ENCODE results near the gene PCAT6.

Gene PCAT6

DNA sequence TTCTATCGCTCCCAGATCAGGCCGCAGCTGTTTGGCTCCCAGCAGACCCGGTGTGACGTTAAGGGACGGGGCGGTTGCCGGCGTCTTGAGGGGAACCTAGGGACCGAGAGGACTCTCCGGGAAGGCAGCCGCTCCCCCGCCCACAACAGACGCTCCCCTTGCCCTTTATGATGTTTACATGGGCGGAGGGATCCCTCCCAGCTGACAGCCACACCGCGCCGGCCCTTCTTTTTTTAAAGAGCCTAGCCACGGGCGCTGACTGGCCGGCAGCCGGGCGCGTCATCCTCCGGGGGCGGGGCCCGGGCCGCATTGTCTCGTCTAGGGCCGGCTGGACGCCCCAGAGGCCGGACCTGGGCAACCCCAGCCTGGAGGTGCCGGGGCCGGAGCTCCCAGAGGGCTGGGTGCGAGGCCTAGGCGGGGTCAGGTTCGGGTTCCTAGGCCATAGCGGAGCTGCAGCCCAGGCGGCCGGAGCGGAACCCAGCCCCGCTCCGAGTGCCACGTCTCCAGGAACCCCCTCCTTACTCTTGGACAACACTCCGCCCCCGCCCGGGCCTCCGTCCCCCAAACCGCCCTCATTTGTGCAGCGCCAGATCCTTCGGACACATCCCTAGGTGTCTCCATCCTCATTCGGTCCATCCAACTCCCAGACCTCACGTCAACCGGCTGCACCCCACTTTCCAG is at the start of gene PCAT6:
PCAT6 (plus strand) TSS at position 340 of the 681 bp plus-strand sequence.
- peak; percentile 96 for DNase-seq (ENCODE audit: low spot score)
- TF ChIP-seq, protein P1, sequence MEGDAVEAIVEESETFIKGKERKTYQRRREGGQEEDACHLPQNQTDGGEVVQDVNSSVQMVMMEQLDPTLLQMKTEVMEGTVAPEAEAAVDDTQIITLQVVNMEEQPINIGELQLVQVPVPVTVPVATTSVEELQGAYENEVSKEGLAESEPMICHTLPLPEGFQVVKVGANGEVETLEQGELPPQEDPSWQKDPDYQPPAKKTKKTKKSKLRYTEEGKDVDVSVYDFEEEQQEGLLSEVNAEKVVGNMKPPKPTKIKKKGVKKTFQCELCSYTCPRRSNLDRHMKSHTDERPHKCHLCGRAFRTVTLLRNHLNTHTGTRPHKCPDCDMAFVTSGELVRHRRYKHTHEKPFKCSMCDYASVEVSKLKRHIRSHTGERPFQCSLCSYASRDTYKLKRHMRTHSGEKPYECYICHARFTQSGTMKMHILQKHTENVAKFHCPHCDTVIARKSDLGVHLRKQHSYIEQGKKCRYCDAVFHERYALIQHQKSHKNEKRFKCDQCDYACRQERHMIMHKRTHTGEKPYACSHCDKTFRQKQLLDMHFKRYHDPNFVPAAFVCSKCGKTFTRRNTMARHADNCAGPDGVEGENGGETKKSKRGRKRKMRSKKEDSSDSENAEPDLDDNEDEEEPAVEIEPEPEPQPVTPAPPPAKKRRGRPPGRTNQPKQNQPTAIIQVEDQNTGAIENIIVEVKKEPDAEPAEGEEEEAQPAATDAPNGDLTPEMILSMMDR (IDR thresholded peaks at IDR 0.05; ENCODE audit: extremely low read depth, missing control alignments): no peak

DNA sequence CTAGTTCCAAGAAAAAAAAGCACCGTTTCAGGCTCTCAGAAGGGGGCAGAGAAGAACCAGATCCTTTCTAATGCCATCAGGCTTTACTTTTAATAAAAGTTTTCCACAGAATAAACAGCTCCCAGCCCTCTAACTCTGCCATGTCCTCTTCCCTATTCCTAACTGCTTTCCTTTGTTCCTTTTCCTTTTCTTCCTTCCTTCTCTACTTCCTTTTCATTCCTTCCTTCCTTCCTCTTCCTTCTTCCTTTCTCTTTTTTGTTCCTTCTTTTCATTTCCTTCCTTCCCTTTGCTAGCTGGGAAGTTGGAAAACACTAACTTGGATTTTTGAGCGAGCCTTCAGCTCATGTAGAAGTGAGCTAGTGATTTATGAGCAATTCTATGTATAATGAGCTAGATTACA is 48.7 kb upstream of the PCAT6 start:
- no peak for DNase-seq (ENCODE audit: low spot score)
- TF ChIP-seq, protein P1 (IDR thresholded peaks at IDR 0.05; ENCODE audit: extremely low read depth, missing control alignments): no peak

DNA sequence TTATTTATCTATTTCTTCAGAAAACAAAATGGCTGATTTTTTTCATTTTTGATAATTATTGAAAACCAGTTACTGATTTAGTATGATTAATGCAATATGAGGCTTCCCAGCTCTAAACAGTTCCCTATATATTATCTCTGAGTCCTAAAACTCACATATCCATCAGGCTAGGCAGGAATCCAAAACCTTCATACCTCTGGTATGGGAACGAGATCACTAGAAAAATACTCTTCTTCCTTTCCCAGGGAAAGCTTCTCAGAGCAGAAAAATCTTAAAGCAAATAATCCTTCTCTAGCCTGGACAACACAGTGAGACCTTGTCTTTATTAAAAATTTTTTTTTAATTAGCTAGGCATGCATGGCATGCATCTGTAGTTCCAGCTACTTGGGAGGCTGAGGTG is 45.0 kb upstream of the PCAT6 start:
- TF ChIP-seq, protein P1 (IDR thresholded peaks at IDR 0.05; ENCODE audit: extremely low read depth, missing control alignments): no peak
- no peak for DNase-seq (ENCODE audit: low spot score)

DNA sequence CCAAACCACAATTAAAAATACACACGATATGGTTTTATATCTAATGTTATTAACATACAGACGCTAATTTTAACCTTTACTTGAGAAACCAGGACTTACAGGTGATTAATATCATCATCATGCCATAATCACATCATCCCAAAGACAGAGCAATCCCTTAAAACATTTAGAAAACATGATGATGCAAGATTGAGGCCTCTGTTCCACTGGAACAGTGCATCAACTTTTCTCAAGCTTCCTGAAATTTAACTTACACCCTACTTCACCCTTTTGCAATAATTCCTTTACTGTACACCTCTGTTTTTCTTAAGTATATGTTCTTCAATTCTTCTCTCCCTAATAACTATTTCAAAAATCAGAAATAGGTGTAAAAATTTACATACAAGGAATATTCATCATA is 40.6 kb upstream of the PCAT6 start:
- TF ChIP-seq, protein P1 (IDR thresholded peaks at IDR 0.05; ENCODE audit: extremely low read depth, missing control alignments): no peak

DNA sequence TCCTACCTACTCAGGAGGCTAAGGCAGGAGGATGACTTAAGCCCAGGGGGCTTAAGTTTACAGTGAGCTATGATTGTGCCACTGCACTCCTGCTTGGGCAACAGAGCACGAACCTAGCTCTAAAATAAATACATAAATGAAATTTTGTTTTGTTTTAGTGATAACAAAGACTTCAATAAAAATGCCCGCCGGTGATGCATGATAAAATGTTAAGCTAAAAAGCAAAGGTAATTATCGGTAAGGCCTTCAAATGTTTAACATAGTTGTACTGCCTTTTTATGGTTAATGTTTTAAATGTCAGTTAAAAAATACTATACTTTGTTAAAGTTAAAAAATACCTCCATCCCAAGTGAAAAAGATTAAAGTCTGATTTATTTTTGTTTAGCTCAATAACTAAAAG is 29.6 kb upstream of the PCAT6 start:
- no peak for DNase-seq (ENCODE audit: low spot score)
- TF ChIP-seq, protein P1 (IDR thresholded peaks at IDR 0.05; ENCODE audit: extremely low read depth, missing control alignments): no peak

More for the DNA sequence above, 40.6 kb upstream of the PCAT6 start:
- no peak for DNase-seq (ENCODE audit: low spot score)

DNA sequence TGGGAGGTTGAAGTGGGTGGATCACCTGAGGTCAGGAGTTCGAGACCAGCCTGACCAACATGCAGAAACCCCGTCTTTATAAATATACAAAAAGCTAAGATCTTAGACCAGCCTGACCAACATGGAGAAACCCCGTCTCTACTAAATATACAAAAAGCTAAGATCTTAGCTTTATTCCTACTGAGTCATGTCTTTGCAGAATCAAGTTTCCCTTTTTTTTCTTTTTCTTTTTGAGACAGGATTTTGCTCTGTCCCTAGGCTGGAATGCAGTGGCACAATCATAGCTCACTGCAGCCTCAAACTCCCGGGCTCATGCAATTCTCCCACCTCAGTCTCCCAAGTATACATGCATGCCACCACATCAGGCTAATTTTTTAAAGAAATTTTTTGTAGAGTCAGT is 23.9 kb upstream of the PCAT6 start:
- TF ChIP-seq, protein P1 (IDR thresholded peaks at IDR 0.05; ENCODE audit: extremely low read depth, missing control alignments): no peak
- no peak for DNase-seq (ENCODE audit: low spot score)

DNA sequence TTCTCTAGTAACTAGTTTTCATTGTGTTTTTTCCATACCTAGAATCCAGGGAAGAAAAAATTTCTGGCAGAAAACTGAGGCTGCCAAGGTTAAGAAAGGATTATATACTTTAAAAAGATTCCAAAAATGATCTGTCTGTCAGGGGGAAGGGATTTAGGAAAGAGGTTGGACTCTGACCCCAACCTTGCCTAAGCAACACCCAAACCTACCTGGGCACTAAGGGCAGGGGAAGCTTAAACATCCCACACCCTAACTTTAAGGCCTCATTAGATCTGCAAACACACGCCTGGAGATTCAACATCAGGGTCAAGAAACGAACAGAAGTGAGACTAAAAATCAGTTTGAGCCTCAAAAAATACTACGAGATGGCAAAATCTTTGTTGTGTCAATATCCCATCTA is 22.0 kb upstream of the PCAT6 start:
- TF ChIP-seq, protein P1 (IDR thresholded peaks at IDR 0.05; ENCODE audit: extremely low read depth, missing control alignments): no peak

More for the DNA sequence above, 22.0 kb upstream of the PCAT6 start:
- DNase-seq (ENCODE audit: low spot score): no peak

Measured in GM20000 (cell line).